GM12878 (cell line): ENCODE data around the gene ANTXR1. TPM values are rescaled to one million over a fixed set of nuclear protein-coding genes. Genes with fewer than 3 reads are reported as not detected.

Experiments used
- ATAC-seq: fragments of 200-7000 bp; cut with Tn5 transposase; 3 replicates; pipeline ENCODE4 v1.9.1; 2020; ENCODE audit warnings: mild to moderate bottlenecking, moderate library complexity
- BruUV-seq: library from RNA; stranded (reverse); fragments of 400-500 nt; replicated peaks from 2 replicates; lab custom pipeline; 2021; lab: Mats Ljungman, UMichigan
- CTCF ChIA-PET: fragments of 300-600 bp; sonication (Branson Sonifier 250); formaldehyde crosslinking; extraction: SDS; loops from one replicate; lab custom pipeline; 2021; ENCODE audit warnings: inconsistent platforms; lab: Yijun Ruan, JAX
- POLR2A ChIA-PET: fragments of 350-600 bp; formaldehyde crosslinking; extraction: SDS; loops from one replicate; lab custom pipeline; 2021; ENCODE audit warnings: inconsistent platforms; lab: Charles Lee
- RAD21 ChIA-PET: fragments of 300-600 bp; sonication (Branson Sonifier 250); formaldehyde crosslinking; loops from one replicate; lab custom pipeline; 2023; ENCODE audit warnings: antibody characterized with exemption; ENCODE audit not compliant: unreplicated experiment; lab: Charles Lee
- SMC1A ChIA-PET: fragments of 300-600 bp; sonication (Branson Sonifier 250); formaldehyde crosslinking; loops from one replicate; lab custom pipeline; 2023; ENCODE audit not compliant: unreplicated experiment, uncharacterized antibody; lab: Charles Lee
- DNase-seq: peaks from one replicate; pipeline ENCODE4 v3.0.0-alpha.2; 2011; ENCODE audit warnings: low read depth, low spot score
- FAIRE-seq: peaks from 3 replicates; lab custom pipeline; 2011; peaks lifted over from hg19 to GRCh38; lab: Jason Lieb, UNC
- H2AFZ ChIP-seq: 2 replicates; pipeline ENCODE4 v1.6.0; 2011; ENCODE audit warnings: low read depth, low read length, control low read depth; ENCODE audit not compliant: control insufficient read depth
- H3K27ac ChIP-seq: 2 replicates; pipeline ENCODE4 v1.5.1; 2011; ENCODE audit warnings: control low read depth; ENCODE audit not compliant: control insufficient read depth, insufficient read depth
- H3K27me3 ChIP-seq, 2 experiments: replicated peaks in 1 of 2; 2 replicates each; pipeline versions ENCODE4 v1.6.0 to v1.6.1; 2011; ENCODE audit warnings: low read length in 1 of 2; ENCODE audit not compliant: control insufficient read depth in 2 of 2, insufficient read depth in 2 of 2
- H3K36me3 ChIP-seq, 2 experiments: 2 replicates each; pipeline ENCODE4 v1.5.1; 2011; ENCODE audit warnings: low read length in 1 of 2; ENCODE audit not compliant: control insufficient read depth in 2 of 2, insufficient read depth in 2 of 2
- H3K4me1 ChIP-seq: 2 replicates; pipeline ENCODE4 v1.6.1; 2011; ENCODE audit warnings: mild to moderate bottlenecking, low read length, moderate library complexity, mixed read lengths; ENCODE audit not compliant: control insufficient read depth, insufficient read depth
- H3K4me2 ChIP-seq: 2 replicates; pipeline ENCODE4 v1.6.0; 2011; ENCODE audit warnings: control low read depth; ENCODE audit not compliant: control insufficient read depth, insufficient read depth
- H3K4me3 ChIP-seq: fragments of 200-600 bp; sonication (generic); 2 replicates; pipeline ENCODE4 v1.5.1; 2016
- H3K79me2 ChIP-seq: 2 replicates; pipeline ENCODE4 v1.6.0; 2011; ENCODE audit warnings: low read length; ENCODE audit not compliant: control insufficient read depth, insufficient read depth
- H3K9ac ChIP-seq: 2 replicates; pipeline ENCODE4 v1.8.0; 2011; ENCODE audit warnings: low read length, control low read depth, mixed read lengths; ENCODE audit not compliant: control insufficient read depth, insufficient read depth
- H3K9me3 ChIP-seq: replicated peaks from 3 replicates; pipeline ENCODE4 v1.5.1; 2011; ENCODE audit warnings: mild to moderate bottlenecking, low read length; ENCODE audit not compliant: control insufficient read depth, insufficient read depth
- H4K20me1 ChIP-seq: 2 replicates; pipeline ENCODE4 v1.6.0; 2011; ENCODE audit not compliant: control insufficient read depth, insufficient read depth
- SREBF2 ChIP-seq: IDR thresholded peaks from 2 replicates; pipeline ENCODE4 v1.6.1; 2012; ENCODE audit warnings: mild to moderate bottlenecking, low read length
- TAF1 ChIP-seq: IDR thresholded peaks from 2 replicates; pipeline ENCODE4 v1.6.1; 2011; ENCODE audit warnings: mild to moderate bottlenecking, low read depth, low read length, borderline replicate concordance
- ZNF207 ChIP-seq: fragments of 450-650 bp; IDR thresholded peaks from 2 replicates; pipeline ENCODE4 v1.6.1; 2014; ENCODE audit warnings: antibody characterized with exemption, mild to moderate bottlenecking, borderline replicate concordance
- WGBS: methylation state at CpG from one replicate; pipeline ENCODE4 v1.1.6; 2016; ENCODE audit warnings: low lambda C conversion rate; ENCODE audit not compliant: insufficient replicate concordance, insufficient coverage; ENCODE audit errors: missing lambda C conversion rate; 5-methylcytosine and 5-hydroxymethylcytosine counted together
- in situ Hi-C: fragments of 300-500 bp; cut with MboI; formaldehyde crosslinking; loops from 9 replicates; pipeline ENCODE4 v1.14.3; 2018; ENCODE audit warnings: mixed read lengths
- intact Hi-C: fragments of 100-400 bp; cut with micrococcal nuclease; formaldehyde crosslinking; loops from one replicate; pipeline ENCODE4 v1.14.2; 2022; ENCODE audit not compliant: unreplicated experiment
- polyA plus RNA-seq, 11 experiments: library from polyadenylated mRNA; depleted of rRNA in 4 of 11; unstranded in 6 of 11; stranded (reverse) in 5 of 11; fragments of >200 nt; fragmentation: Nextera tagmentation in 4 of 11; fragmentation: Illumina TruSeq in 1 of 11; extraction: Ambion mirVana in 4 of 11; extraction: Trizol in 1 of 11; gene quantifications; 1 replicate in 1 of 11; 2 replicates in 10 of 11; pipeline versions ENCODE4 v1.2.1 to v1.2.3, GENCODE V29; 2011 to 2016; ENCODE audit warnings: inconsistent platforms in 2 of 11, missing spikeins in 2 of 11, low read depth in 1 of 11
- total RNA-seq, 4 experiments: library from RNA; depleted of rRNA in 3 of 4; stranded (reverse); fragments of >200 nt in 3 of 4; fragmentation: Illumina TruSeq in 1 of 4; extraction: Trizol in 1 of 4; gene quantifications; 2 replicates each; pipeline versions ENCODE4 v1.2.1 to v1.2.3, GENCODE V29; 2013 to 2021
- TF ChIP-seq, protein P1 (sequence below): fragments of 450-650 bp; IDR thresholded peaks from 2 replicates; pipeline ENCODE4 v1.6.1; 2014; ENCODE audit warnings: mild to moderate bottlenecking
- TF ChIP-seq, protein P2 (sequence below), 3 experiments: IDR thresholded peaks in 2 of 3; conservative IDR thresholded peaks in 1 of 3; 2 replicates each; pipeline ENCODE4 v1.5.1; 2011; ENCODE audit warnings: low read depth in 3 of 3, low read length in 3 of 3, mild to moderate bottlenecking in 3 of 3, control low read depth in 2 of 3, moderate library complexity in 2 of 3, inconsistent platforms in 1 of 3, mixed read lengths in 1 of 3; ENCODE audit not compliant: control insufficient read depth in 2 of 3, insufficient read depth in 1 of 3; ENCODE audit errors: extremely low read depth in 1 of 3

ANTXR1 gene
- total and polyA plus RNA-seq, 10 of the 15 experiments (the other 5 are each of a cell fraction or from before 2014, with no cell fraction given), result 0.09 to 0.26 TPM; not detected in 8

DNA sequence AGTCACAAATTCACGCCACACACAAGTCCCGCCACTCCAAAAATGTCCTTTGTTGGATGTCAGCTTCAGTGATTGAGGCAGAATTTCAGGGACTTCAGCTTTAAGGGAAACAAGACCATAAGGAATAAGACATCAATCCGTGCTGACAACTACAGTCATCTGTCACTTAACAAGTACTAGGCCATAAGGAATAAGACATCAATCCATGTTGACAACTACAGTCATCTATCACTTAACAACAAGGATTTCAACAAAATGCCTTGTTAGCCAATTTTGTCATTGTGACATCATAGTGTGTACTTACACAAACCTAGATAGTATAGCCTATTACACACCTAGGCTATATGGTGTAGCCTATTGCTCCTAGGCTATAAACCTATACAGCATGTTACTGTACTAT lies 58.0 kb downstream of the ANTXR1 start:
- no TSS peak for BruUV-seq

More for the DNA sequence above, 58.0 kb downstream of the ANTXR1 start:
- RAD21 ChIA-PET, result no interaction called here
- Histone ChIP-seq H3K27me3 (peaks cover 0 to 4% of the 10 kb centered on the region in 2 experiments; a peak in 2 of 4 replicates), H3K79me2 (no peaks in the 10 kb centered on the region), H3K36me3 (no peaks in the 10 kb centered on the region), H3K9ac (no peak overlapping the region), H2AFZ (no peak overlapping the region), H3K9me3 (no peaks in the 10 kb centered on the region), H3K27ac (no peak overlapping the region), H3K4me1 (no peaks in the 10 kb centered on the region), H3K4me2 (no peak overlapping the region), H3K4me3 (no peak overlapping the region), H4K20me1 (no peaks in the 10 kb centered on the region)
- POLR2A ChIA-PET, result no interaction called here
- intact Hi-C loops (no loop called here), in situ Hi-C loops (no loop called here)
- no peak for FAIRE-seq
- no peak for ATAC-seq
- SMC1A ChIA-PET, result interaction anchor here (1.3 kb wide), 1 partner anchor 11 kb away, joined by 4 read pairs; no protein-coding TSS in a partner anchor
- TF ChIP-seq, protein P1, sequence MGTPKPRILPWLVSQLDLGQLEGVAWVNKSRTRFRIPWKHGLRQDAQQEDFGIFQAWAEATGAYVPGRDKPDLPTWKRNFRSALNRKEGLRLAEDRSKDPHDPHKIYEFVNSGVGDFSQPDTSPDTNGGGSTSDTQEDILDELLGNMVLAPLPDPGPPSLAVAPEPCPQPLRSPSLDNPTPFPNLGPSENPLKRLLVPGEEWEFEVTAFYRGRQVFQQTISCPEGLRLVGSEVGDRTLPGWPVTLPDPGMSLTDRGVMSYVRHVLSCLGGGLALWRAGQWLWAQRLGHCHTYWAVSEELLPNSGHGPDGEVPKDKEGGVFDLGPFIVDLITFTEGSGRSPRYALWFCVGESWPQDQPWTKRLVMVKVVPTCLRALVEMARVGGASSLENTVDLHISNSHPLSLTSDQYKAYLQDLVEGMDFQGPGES, result no peak
- TF ChIP-seq SREBF2 (no peak), TAF1 (no peak), ZNF207 (no peak)
- TF ChIP-seq, protein P2, sequence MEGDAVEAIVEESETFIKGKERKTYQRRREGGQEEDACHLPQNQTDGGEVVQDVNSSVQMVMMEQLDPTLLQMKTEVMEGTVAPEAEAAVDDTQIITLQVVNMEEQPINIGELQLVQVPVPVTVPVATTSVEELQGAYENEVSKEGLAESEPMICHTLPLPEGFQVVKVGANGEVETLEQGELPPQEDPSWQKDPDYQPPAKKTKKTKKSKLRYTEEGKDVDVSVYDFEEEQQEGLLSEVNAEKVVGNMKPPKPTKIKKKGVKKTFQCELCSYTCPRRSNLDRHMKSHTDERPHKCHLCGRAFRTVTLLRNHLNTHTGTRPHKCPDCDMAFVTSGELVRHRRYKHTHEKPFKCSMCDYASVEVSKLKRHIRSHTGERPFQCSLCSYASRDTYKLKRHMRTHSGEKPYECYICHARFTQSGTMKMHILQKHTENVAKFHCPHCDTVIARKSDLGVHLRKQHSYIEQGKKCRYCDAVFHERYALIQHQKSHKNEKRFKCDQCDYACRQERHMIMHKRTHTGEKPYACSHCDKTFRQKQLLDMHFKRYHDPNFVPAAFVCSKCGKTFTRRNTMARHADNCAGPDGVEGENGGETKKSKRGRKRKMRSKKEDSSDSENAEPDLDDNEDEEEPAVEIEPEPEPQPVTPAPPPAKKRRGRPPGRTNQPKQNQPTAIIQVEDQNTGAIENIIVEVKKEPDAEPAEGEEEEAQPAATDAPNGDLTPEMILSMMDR (IDR thresholded peaks at IDR 0.05 in 2 of 3, conservative IDR thresholded peaks at IDR 0.05 in 1 of 3; ENCODE audit: control insufficient read depth in 2 of 3, extremely low read depth in 1 of 3, insufficient read depth in 1 of 3, low read depth in 3 of 3, low read length in 3 of 3), result no peak
- CTCF ChIA-PET, result no interaction called here
- WGBS, result 13% methylated on average over 3 of the region's 3 CpGs
- no peak for DNase-seq
